Astrocyte (in vitro differentiated cells and primary cell): ENCODE results near the gene RPS27L.

Experiments
- CTCF ChIP-seq: IDR thresholded peaks from 2 replicates; pipeline ENCODE4 v1.5.1; 2011; ENCODE audit warnings: low read depth, mild to moderate bottlenecking, inconsistent platforms, low read length, moderate library complexity; ENCODE audit not compliant: insufficient read depth
- EZH2 ChIP-seq: IDR thresholded peaks from 2 replicates; pipeline ENCODE4 v1.6.1; 2012; ENCODE audit warnings: mild to moderate bottlenecking, low read length, inconsistent platforms; ENCODE audit not compliant: insufficient read depth

GRCh38 chr15:63134245-63134985 is 22.9 kb downstream of the RPS27L start:
- TF ChIP-seq CTCF = no peak
- TF ChIP-seq EZH2 = no peak
